Lung (tissue), 12 donors: ENCODE data around the gene ARHGEF28. TPM values are rescaled to one million over a fixed set of nuclear protein-coding genes. Genes with fewer than 3 reads are reported as not detected.

Experiments
- ATAC-seq: fragments of 200-7000 bp; cut with Tn5 transposase; one replicate; pipeline ENCODE4 v1.9.1; 2020; ENCODE audit warnings: moderate number of reproducible peaks; ENCODE audit not compliant: insufficient read depth, low FRiP score
- DNase-seq, 3 donors: peaks; one replicate each; pipeline ENCODE4 v3.0.0-alpha.2; 2013 to 2017
- H3K27ac ChIP-seq, 2 donors: one replicate each; pipeline ENCODE4 v1.5.1; 2013; ENCODE audit warnings: mild to moderate bottlenecking in 2 of 2, moderate library complexity in 2 of 2, control low read depth in 1 of 2, inconsistent platforms in 1 of 2, low read depth in 1 of 2, low read length in 1 of 2
- H3K27me3 ChIP-seq, 3 donors: one replicate each; pipeline ENCODE4 v1.5.1; 2013; ENCODE audit warnings: low read length in 2 of 3; ENCODE audit not compliant: control insufficient read depth in 3 of 3, insufficient read depth in 3 of 3
- H3K36me3 ChIP-seq, 4 donors: one replicate each; pipeline ENCODE4 v1.5.1; 2013; ENCODE audit warnings: low read length in 4 of 4, mild to moderate bottlenecking in 1 of 4, moderate library complexity in 1 of 4; ENCODE audit not compliant: control insufficient read depth in 4 of 4, insufficient read depth in 4 of 4
- H3K4me1 ChIP-seq, 5 donors: one replicate each; pipeline ENCODE4 v1.5.1; 2013; ENCODE audit warnings: low read length in 5 of 5, mild to moderate bottlenecking in 2 of 5, moderate library complexity in 1 of 5; ENCODE audit not compliant: control insufficient read depth in 5 of 5, insufficient read depth in 5 of 5
- H3K4me3 ChIP-seq: one replicate; pipeline ENCODE4 v1.5.1; 2013; ENCODE audit warnings: mild to moderate bottlenecking, control low read depth, moderate library complexity
- H3K9ac ChIP-seq, 2 donors: one replicate each; pipeline ENCODE4 v1.5.1; 2013; ENCODE audit warnings: low read length in 2 of 2, control low read depth in 1 of 2; ENCODE audit not compliant: insufficient read depth in 1 of 2
- H3K9me3 ChIP-seq, 4 donors: one replicate each; pipeline ENCODE4 v1.5.1; 2013; ENCODE audit warnings: low read length in 3 of 4, mild to moderate bottlenecking in 1 of 4, moderate library complexity in 1 of 4; ENCODE audit not compliant: control insufficient read depth in 4 of 4, insufficient read depth in 3 of 4
- CTCF ChIP-seq: IDR thresholded peaks from 2 replicates; pipeline ENCODE4 v1.5.1; 2012; ENCODE audit warnings: mild to moderate bottlenecking; ENCODE audit errors: control extremely low read depth, extremely low read depth
- WGBS, 2 donors: extraction: QIAGEN DNeasy Blood & Tissue Kit; methylation state at CpG; one replicate each; pipeline ENCODE4 v1.1.7; 2013; 5-methylcytosine and 5-hydroxymethylcytosine counted together
- polyA plus RNA-seq, 2 donors: library from polyadenylated mRNA; stranded (reverse); fragments of 200-250 nt; gene quantifications; one replicate each; pipeline ENCODE4 v1.2.1, GENCODE V29; 2013
- total RNA-seq, 2 donors: library from RNA; depleted of rRNA in 1 of 2; stranded (reverse); fragments of >200 nt in 1 of 2; gene quantifications; one replicate each; pipeline ENCODE4 v1.2.1, GENCODE V29; 2014 to 2021
- donor health status: control.
- donor health status: control.
- donor health status: Bipolar disorder and iron deficiency.
- donor health status: healthy.
- donor health status: DM: yes; HTN: yes; CAD: no.

Gene ARHGEF28
- total and polyA plus RNA-seq, 4 donors: 3.0 to 13.0 (median 10.0) TPM

GRCh38 chr5:73592551-73592950, 33.4 kb upstream of the ARHGEF28 start:
- no peak for ATAC-seq
- Histone ChIP-seq H3K4me3 (no peak overlapping the region), H3K27ac (no peak overlapping the region), H3K36me3 (no peaks in the 10 kb centered on the region), H3K9ac (no peak overlapping the region), H3K27me3 (no peaks in the 10 kb centered on the region), H3K9me3 (no peaks in the 10 kb centered on the region), H3K4me1 (no peaks in the 10 kb centered on the region)
- no peak for TF ChIP-seq CTCF
- DNase-seq: no peak
- 61 to 67% methylated on average over 1 of the region's 1 CpG for WGBS, 2 donors

- peaks cover 0 to 3% (median 0%) of the 10 kb centered on the region in 4 donors for H3K9me3 ChIP-seq
- peak; percentile 3 for TF ChIP-seq CTCF
- no peak overlapping the region for H3K4me3 ChIP-seq
- H3K27me3 ChIP-seq: no peaks in the 10 kb centered on the region
- no peak overlapping the region for H3K9ac ChIP-seq
- H3K36me3 ChIP-seq: no peaks in the 10 kb centered on the region
- no peak overlapping the region for H3K27ac ChIP-seq
- no peaks in the 10 kb centered on the region for H3K4me1 ChIP-seq
- ATAC-seq (no peak), DNase-seq (peak in 1 of 3 donors; percentile 21)
These were observed 29.2 kb upstream of the ARHGEF28 start for GRCh38 chr5:73596705-73597328.

GRCh38 chr5:73599380-73599779, 26.6 kb upstream of the ARHGEF28 start:
- DNase-seq: no peak
- WGBS, 2 donors: 92 to 94% methylated on average over 3 of the region's 3 CpGs
- no peak overlapping the region for H3K9ac ChIP-seq
- no peaks in the 10 kb centered on the region for H3K27me3 ChIP-seq
- no peaks in the 10 kb centered on the region for H3K36me3 ChIP-seq
- H3K27ac ChIP-seq: no peak overlapping the region
- no peak overlapping the region for H3K4me3 ChIP-seq
- H3K4me1 ChIP-seq: no peaks in the 10 kb centered on the region
- ATAC-seq: no peak
- peaks cover 0 to 3% (median 0%) of the 10 kb centered on the region in 4 donors for H3K9me3 ChIP-seq
- TF ChIP-seq CTCF: no peak

- ATAC-seq (no peak), DNase-seq (no peak)
- H3K9ac ChIP-seq: no peak overlapping the region
- H3K9me3 ChIP-seq: peaks cover 0 to 3% (median 0%) of the 10 kb centered on the region in 4 donors
- H3K4me1 ChIP-seq: peaks cover 0 to 2% (median 0%) of the 10 kb centered on the region in 5 donors
- no peak for TF ChIP-seq CTCF
- H3K27me3 ChIP-seq: peaks cover 0 to 3% (median 0%) of the 10 kb centered on the region in 3 donors
- no peaks in the 10 kb centered on the region for H3K36me3 ChIP-seq
- WGBS, 2 donors: 59 to 80% methylated on average over 5 of the region's 5 CpGs
- H3K4me3 ChIP-seq: no peak overlapping the region
- no peak overlapping the region for H3K27ac ChIP-seq
These were observed 22.0 kb upstream of the ARHGEF28 start for GRCh38 chr5:73603998-73604397.
